ENCODE results near the gene ZNF410. TPM values are rescaled to one million over a fixed set of nuclear protein-coding genes. Genes with fewer than 3 reads are reported as not detected.

The ZNF410 gene
- total and polyA plus RNA-seq, 2 of the 13 experiments (the other 11 are each of a cell fraction or from before 2014, with no cell fraction given) = 19.2 to 44.3 TPM

DNA sequence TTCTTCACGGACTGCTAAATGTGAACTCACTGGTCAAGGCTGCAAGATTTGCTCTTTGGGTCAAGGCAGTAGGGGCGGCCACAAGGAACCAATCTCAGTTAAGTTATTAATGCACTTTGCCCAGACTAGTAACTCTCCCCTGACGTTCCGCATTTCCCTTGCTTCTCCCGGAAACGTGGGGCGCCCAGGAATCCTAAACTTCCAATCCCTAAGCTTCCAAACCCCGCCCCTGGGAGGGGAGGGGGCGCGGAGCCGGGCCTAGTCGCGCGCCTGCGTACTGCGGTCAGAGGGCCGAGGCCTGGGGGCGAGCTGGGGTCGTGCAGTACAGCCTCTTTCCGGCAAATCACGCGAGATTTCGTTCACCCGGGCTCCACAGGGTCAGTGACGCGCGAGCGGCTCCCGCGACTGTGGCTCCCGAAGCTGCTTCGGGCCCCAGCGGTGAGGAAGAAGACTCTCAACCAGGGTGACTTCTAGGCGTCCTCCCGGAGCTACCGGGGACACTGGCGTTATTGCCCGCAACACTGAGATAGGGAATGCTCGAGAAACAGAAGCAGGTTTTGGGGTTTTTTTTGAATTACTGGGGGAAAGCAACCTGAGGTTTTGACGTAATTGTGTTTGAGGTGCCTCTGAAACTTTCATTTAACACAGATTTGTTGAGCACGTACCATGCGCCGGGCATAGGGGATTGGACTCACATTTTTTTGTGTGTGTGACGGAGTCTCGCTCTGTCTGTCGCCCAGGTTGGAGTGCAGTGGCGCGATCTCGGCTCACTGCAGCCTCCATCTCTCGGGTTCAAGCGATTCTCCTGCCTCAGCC, 34.9 kb upstream of the ZNF410 start, which contains the start of gene PTGR2 (continued):
- TF ChIP-seq, protein P1, sequence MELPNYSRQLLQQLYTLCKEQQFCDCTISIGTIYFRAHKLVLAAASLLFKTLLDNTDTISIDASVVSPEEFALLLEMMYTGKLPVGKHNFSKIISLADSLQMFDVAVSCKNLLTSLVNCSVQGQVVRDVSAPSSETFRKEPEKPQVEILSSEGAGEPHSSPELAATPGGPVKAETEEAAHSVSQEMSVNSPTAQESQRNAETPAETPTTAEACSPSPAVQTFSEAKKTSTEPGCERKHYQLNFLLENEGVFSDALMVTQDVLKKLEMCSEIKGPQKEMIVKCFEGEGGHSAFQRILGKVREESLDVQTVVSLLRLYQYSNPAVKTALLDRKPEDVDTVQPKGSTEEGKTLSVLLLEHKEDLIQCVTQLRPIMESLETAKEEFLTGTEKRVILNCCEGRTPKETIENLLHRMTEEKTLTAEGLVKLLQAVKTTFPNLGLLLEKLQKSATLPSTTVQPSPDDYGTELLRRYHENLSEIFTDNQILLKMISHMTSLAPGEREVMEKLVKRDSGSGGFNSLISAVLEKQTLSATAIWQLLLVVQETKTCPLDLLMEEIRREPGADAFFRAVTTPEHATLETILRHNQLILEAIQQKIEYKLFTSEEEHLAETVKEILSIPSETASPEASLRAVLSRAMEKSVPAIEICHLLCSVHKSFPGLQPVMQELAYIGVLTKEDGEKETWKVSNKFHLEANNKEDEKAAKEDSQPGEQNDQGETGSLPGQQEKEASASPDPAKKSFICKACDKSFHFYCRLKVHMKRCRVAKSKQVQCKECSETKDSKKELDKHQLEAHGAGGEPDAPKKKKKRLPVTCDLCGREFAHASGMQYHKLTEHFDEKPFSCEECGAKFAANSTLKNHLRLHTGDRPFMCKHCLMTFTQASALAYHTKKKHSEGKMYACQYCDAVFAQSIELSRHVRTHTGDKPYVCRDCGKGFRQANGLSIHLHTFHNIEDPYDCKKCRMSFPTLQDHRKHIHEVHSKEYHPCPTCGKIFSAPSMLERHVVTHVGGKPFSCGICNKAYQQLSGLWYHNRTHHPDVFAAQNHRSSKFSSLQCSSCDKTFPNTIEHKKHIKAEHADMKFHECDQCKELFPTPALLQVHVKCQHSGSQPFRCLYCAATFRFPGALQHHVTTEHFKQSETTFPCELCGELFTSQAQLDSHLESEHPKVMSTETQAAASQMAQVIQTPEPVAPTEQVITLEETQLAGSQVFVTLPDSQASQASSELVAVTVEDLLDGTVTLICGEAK (IDR thresholded peaks at IDR 0.05) = no peak
- TF ChIP-seq, protein P1 (CRISPR knock-in tag; IDR thresholded peaks at IDR 0.05) = 0 out of 2 replicates have a peak, but pooled peaks have one; percentile 26
- TF ChIP-seq, protein P2, sequence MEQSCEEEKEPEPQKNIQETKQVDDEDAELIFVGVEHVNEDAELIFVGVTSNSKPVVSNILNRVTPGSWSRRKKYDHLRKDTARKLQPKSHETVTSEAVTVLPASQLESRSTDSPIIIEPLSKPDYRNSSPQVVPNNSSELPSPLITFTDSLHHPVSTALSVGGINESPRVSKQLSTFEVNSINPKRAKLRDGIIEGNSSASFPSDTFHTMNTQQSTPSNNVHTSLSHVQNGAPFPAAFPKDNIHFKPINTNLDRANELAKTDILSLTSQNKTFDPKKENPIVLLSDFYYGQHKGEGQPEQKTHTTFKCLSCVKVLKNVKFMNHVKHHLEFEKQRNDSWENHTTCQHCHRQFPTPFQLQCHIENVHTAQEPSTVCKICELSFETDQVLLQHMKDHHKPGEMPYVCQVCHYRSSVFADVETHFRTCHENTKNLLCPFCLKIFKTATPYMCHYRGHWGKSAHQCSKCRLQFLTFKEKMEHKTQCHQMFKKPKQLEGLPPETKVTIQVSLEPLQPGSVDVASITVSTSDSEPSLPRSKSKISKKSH (CRISPR knock-in tag; IDR thresholded peaks at IDR 0.05; ENCODE audit: borderline replicate concordance) = no peak; the same call in 1 of the 2 replicates
- TF ChIP-seq ZNF567 (CRISPR knock-in tag; IDR thresholded peaks at IDR 0.05; ENCODE audit: borderline replicate concordance) (no peak; the same call in 1 of the 2 replicates), NFYC (CRISPR knock-in tag; IDR thresholded peaks at IDR 0.05) (no peak), FOXK1 (CRISPR knock-in tag; IDR thresholded peaks at IDR 0.05; ENCODE audit: borderline replicate concordance, low read depth) (peak; percentile 44; the same call in 1 of the 2 replicates), HMG20A (CRISPR knock-in tag; IDR thresholded peaks at IDR 0.05; ENCODE audit: borderline replicate concordance) (0 out of 2 replicates have a peak, but pooled peaks have one; percentile 28), ZNF775 (CRISPR knock-in tag; IDR thresholded peaks at IDR 0.05; ENCODE audit: borderline replicate concordance) (peak; percentile 100), TBX2 (CRISPR knock-in tag; IDR thresholded peaks at IDR 0.05; ENCODE audit: borderline replicate concordance) (peak; percentile 65), SRSF4 (IDR thresholded peaks at IDR 0.05; ENCODE audit: low read depth, low read length, poor library complexity, severe bottlenecking) (no peak), ISX (CRISPR knock-in tag; conservative IDR thresholded peaks at IDR 0.05) (no peak), LCORL (IDR thresholded peaks at IDR 0.05) (peak; percentile 40; the same call in 1 of the 2 replicates), LCORL (CRISPR knock-in tag; IDR thresholded peaks at IDR 0.05) (peak; percentile 77), ZNF713 (CRISPR knock-in tag; IDR thresholded peaks at IDR 0.05) (no peak), ZNF12 (CRISPR knock-in tag; IDR thresholded peaks at IDR 0.05) (0 out of 2 replicates have a peak, but pooled peaks have one; percentile 30)
- TF ChIP-seq, protein P3, sequence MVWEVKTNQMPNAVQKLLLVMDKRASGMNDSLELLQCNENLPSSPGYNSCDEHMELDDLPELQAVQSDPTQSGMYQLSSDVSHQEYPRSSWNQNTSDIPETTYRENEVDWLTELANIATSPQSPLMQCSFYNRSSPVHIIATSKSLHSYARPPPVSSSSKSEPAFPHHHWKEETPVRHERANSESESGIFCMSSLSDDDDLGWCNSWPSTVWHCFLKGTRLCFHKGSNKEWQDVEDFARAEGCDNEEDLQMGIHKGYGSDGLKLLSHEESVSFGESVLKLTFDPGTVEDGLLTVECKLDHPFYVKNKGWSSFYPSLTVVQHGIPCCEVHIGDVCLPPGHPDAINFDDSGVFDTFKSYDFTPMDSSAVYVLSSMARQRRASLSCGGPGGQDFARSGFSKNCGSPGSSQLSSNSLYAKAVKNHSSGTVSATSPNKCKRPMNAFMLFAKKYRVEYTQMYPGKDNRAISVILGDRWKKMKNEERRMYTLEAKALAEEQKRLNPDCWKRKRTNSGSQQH (CRISPR knock-in tag; IDR thresholded peaks at IDR 0.05; ENCODE audit: low read depth) = 0 out of 2 replicates have a peak, but pooled peaks have one; percentile 0
- TF ChIP-seq, protein P4, sequence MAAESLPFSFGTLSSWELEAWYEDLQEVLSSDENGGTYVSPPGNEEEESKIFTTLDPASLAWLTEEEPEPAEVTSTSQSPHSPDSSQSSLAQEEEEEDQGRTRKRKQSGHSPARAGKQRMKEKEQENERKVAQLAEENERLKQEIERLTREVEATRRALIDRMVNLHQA (CRISPR knock-in tag; IDR thresholded peaks at IDR 0.05) = no peak

Data from HepG2 (cell line).